Pancreas (tissue), 10 donors: ENCODE measurements around the gene PDE3B. TPM values are rescaled to one million over a fixed set of nuclear protein-coding genes. Genes with fewer than 3 reads are reported as not detected.
A peak's percentile ranks its signal among the peaks of the same experiment; 100 is the strongest.

Experiments
- ATAC-seq, 4 donors: fragments of 200-7000 bp; cut with Tn5 transposase; one replicate each; pipeline versions ENCODE4 v1.8.0 to v1.9.1; 2020; ENCODE audit warnings: mild to moderate bottlenecking in 4 of 4, moderate library complexity in 4 of 4
- DNase-seq, 6 donors: peaks; one replicate each; pipeline ENCODE4 v3.0.0-alpha.2; 2020
- FAIRE-seq: peaks from 2 replicates; lab custom pipeline; 2012; peaks lifted over from hg19 to GRCh38; lab: Jason Lieb, UNC
- H3K27ac ChIP-seq, 4 donors: fragments of 200-600 bp; sonication (generic); 1 replicate in 3 of 4; 2 replicates in 1 of 4; pipeline versions ENCODE4 v1.5.0 to v1.8.0; 2020
- H3K27me3 ChIP-seq, 4 donors: fragments of 200-600 bp; one replicate each; pipeline ENCODE4 v1.8.0; 2021
- H3K36me3 ChIP-seq, 3 donors: fragments of 200-600 bp; sonication (generic) in 1 of 3; one replicate each; pipeline versions ENCODE4 v1.5.0 to v1.8.0; 2020 to 2021
- H3K4me1 ChIP-seq, 3 donors: fragments of 200-600 bp; one replicate each; pipeline ENCODE4 v1.8.0; 2021
- H3K4me3 ChIP-seq, 4 donors: fragments of 200-600 bp; sonication (generic) in 2 of 4; one replicate each; pipeline versions ENCODE4 v1.5.0 to v1.8.0; 2020 to 2021
- H3K9me3 ChIP-seq, 4 donors: fragments of 200-600 bp; one replicate each; pipeline ENCODE4 v1.8.0; 2021
- CTCF ChIP-seq, 4 donors: fragments of 200-600 bp; sonication (generic) in 3 of 4; IDR thresholded peaks; one replicate each; pipeline versions ENCODE4 v1.5.0 to v1.8.0; 2021; ENCODE audit warnings: antibody characterized with exemption in 4 of 4
- WGBS, 2 donors: extraction: QIAGEN DNeasy Blood & Tissue Kit; methylation state at CpG; one replicate each; pipeline ENCODE4 v1.1.7; 2013; 5-methylcytosine and 5-hydroxymethylcytosine counted together
- intact Hi-C, 3 donors: fragments of 100-400 bp; cut with DNase I; formaldehyde crosslinking; loops; one replicate each; pipeline versions ENCODE4 v1.11.1 to v1.14.2; 2022
- polyA plus RNA-seq, 2 donors: library from polyadenylated mRNA; stranded (reverse); fragments of 200-250 nt; gene quantifications; one replicate each; pipeline ENCODE4 v1.2.3, GENCODE V29; 2013
- total RNA-seq, 6 donors: library from RNA; stranded (reverse); fragmentation: NEBNext Ultra II Directional in 4 of 6; extraction: Animal tissue kit (Norgen Biotek cat#: 25700) in 4 of 6; gene quantifications; one replicate each; pipeline versions ENCODE4 v1.2.1 to v1.2.4, GENCODE V29; 2021 to 2023
- donor health status: healthy with polysubstance abuse.
- donor health status: DM: no; HTN: no; CAD: no; lungs with moderate emphysema.
- donor health status: DM: no; HTN: no; CAD: no.
- donor health status: control.
- donor health status: control.
- donor health status: Bipolar disorder and iron deficiency.
- donor health status: DM: yes; HTN: yes; CAD: no.
- donor health status: DM: no; HTN: no; CAD: no.
- donor health status: DM: no; HTN: no; CAD: no.
- donor health status: DM: yes; HTN: yes; CAD: no.

The PDE3B gene
- total and polyA plus RNA-seq, 8 donors: 5.1 to 14.1 (median 9.6) TPM

GRCh38 chr11:14612694-14613093 lies 30.9 kb upstream of the PDE3B start:
- Histone ChIP-seq H3K27me3 (no peaks in the 10 kb centered on the region), H3K4me3 (no peak overlapping the region), H3K36me3 (no peaks in the 10 kb centered on the region), H3K9me3 (no peaks in the 10 kb centered on the region), H3K4me1 (peaks cover 0 to 6% (median 0%) of the 10 kb centered on the region in 3 donors), H3K27ac (no peak overlapping the region)
- ATAC-seq: peak in 3 of 4 donors; percentile 44 to 83 (median 62)
- no peak for TF ChIP-seq CTCF (IDR thresholded peaks at IDR 0.05)
- intact Hi-C loops: no loop called here
- DNase-seq: no peak
- FAIRE-seq: no peak
- WGBS, 2 donors: 95% methylated on average over 2 of the region's 2 CpGs

GRCh38 chr11:14614091-14614622 lies 29.4 kb upstream of the PDE3B start:
- ATAC-seq (no peak), DNase-seq (no peak), FAIRE-seq (no peak)
- no peak for TF ChIP-seq CTCF (IDR thresholded peaks at IDR 0.05)
- H3K27ac ChIP-seq: no peak overlapping the region
- intact Hi-C loops: no loop called here
- WGBS, 2 donors: 87 to 93% methylated on average over 2 of the region's 2 CpGs
- no peak overlapping the region for H3K4me3 ChIP-seq
- no peaks in the 10 kb centered on the region for H3K36me3 ChIP-seq
- peaks cover 0 to 14% (median 0%) of the 10 kb centered on the region in 3 donors for H3K4me1 ChIP-seq
- no peaks in the 10 kb centered on the region for H3K27me3 ChIP-seq
- no peaks in the 10 kb centered on the region for H3K9me3 ChIP-seq

GRCh38 chr11:14617241-14618027 lies 26.2 kb upstream of the PDE3B start:
- no peaks in the 10 kb centered on the region for H3K9me3 ChIP-seq
- no peak for TF ChIP-seq CTCF (IDR thresholded peaks at IDR 0.05)
- H3K36me3 ChIP-seq: no peaks in the 10 kb centered on the region
- WGBS, 2 donors: 83 to 84% methylated on average over 2 of the region's 2 CpGs
- intact Hi-C loops: no loop called here
- no peaks in the 10 kb centered on the region for H3K27me3 ChIP-seq
- ATAC-seq (peak in 3 of 4 donors; percentile 54 to 75 (median 60)), DNase-seq (no peak), FAIRE-seq (no peak)
- no peak overlapping the region for H3K27ac ChIP-seq
- peaks cover 0 to 12% (median 0%) of the 10 kb centered on the region in 3 donors for H3K4me1 ChIP-seq
- H3K4me3 ChIP-seq: no peak overlapping the region

GRCh38 chr11:14618060-14618459 lies 25.5 kb upstream of the PDE3B start:
- ATAC-seq (no peak), DNase-seq (no peak), FAIRE-seq (no peak)
- TF ChIP-seq CTCF (IDR thresholded peaks at IDR 0.05): no peak
- H3K4me1 ChIP-seq: peaks cover 0 to 9% (median 0%) of the 10 kb centered on the region in 3 donors
- intact Hi-C loops: no loop called here
- no peak overlapping the region for H3K27ac ChIP-seq
- no peaks in the 10 kb centered on the region for H3K36me3 ChIP-seq
- H3K27me3 ChIP-seq: no peaks in the 10 kb centered on the region
- 77 to 84% methylated on average over 2 of the region's 2 CpGs for WGBS, 2 donors
- H3K9me3 ChIP-seq: no peaks in the 10 kb centered on the region
- H3K4me3 ChIP-seq: no peak overlapping the region
